Measurements from ENCODE around the gene TSPAN9.

Gene TSPAN9

DNA sequence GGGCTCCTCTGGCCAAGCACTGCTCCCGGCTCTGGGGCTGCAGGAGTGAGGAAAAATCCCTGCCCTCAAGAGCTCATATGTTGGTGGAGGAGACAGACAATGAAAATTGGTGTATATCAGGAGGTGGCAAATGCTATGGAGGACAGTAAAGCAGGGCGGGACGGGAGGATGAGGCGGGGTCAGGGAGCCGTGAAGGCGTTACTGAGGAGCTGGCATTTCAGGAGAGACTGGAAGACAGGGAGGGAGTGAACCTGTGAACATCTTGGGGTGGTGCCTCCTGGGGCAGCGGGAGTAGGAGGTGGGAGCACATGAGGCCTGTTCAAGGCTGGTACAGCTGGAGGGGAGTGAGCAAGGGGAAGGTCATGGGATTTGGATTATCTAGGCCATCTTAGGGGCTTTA is 26.6 kb downstream of the TSPAN9 start:
- FAIRE-seq = no peak

DNA sequence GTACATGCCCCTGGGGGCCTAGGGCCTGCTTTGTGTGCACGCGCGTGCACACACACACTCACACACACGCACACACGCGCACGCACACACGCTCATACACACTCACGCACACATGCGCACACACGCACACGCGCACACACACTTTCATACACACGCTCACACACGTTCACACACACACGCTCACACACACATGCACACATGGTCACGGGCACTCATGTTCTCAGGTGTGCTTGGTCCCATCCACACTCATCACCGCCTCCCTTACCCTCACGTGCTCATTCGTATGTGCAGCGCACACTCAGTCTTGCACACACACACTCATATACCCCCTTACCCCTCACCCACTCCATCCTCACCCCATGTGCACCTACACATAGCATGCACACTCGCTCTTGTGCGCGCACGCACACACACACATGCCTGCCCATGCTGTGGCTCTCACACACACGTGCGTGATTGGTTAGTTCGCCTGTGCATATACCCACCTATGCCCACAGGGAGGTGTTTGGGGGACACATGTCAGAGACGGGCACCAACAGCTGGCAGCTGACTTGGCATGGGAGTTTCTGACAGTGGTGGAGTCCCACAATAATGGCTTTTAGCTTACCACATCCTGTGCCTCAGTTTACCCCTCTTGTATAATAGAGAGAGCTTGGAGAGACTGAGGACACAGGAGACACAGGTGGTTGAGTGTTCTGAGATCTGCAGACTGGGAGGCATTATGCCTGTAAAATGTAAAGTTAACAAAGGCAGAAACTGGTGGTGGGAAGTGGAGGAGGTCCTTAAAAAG is 28.7 kb downstream of the TSPAN9 start:
- FAIRE-seq = no peak

DNA sequence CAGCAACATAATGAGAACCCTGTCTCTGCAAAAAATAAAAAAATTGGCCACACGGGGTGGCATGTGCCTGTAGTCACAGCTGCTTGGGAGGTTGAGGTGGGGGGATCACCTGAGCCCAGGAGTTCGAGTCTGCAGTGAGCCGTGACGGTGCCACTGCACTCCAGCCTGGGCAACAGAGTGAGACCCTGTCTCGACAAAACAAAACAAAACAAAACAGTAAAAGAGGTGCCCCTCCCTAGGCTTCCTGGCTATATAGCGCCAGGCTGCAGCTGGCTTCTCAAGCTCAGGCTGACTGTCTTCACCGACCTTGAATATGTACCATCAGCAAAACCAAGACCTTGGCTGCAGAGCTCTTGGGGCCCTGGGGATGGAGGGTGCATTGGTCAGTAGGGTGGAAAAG is 29.4 kb downstream of the TSPAN9 start:
- no peak for FAIRE-seq

DNA sequence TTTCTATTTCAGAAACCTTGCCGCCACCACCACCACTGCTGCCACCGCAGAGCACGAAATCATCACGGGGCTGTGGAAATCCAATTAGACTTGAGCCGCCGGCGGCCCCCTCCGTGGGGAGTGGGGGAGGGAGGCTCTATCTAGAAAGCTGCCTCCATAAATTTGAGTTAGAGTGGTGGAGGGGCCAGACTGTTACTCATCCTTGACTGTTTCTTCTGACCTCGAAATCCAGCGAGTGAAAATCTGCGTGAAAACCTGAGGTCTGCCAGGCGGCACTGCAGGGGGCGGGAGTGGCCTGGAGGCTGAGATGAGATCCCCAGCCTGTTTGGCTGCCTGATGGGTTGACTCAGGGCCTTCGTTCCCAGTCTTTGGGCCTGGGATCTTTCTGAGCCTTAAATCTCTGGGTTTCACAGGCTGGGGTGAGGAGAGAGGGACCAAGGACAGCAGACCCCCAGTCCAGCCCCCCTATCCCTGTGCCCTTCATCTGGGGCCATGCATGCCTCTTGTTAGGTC is 29.9 kb downstream of the TSPAN9 start:
- FAIRE-seq = no peak

DNA sequence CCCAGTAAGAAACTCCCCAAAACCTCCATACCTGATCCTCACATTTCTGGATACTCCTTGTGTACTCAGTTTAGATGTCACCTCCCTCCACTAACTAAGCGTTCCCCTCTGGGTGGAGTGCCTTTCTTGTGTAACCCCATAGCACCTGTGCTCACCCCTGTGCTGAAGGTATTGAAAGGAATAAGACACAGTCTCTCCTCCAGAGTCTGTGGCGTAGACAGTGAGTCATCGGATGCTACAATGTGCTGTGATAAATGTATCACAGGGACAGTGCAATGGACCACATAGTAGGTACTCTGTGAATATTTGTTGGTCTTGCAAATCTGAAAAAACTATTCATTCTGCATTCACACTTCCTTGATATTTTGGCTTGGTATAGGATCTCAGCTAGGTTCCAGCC is 30.8 kb downstream of the TSPAN9 start:
- no peak for FAIRE-seq

DNA sequence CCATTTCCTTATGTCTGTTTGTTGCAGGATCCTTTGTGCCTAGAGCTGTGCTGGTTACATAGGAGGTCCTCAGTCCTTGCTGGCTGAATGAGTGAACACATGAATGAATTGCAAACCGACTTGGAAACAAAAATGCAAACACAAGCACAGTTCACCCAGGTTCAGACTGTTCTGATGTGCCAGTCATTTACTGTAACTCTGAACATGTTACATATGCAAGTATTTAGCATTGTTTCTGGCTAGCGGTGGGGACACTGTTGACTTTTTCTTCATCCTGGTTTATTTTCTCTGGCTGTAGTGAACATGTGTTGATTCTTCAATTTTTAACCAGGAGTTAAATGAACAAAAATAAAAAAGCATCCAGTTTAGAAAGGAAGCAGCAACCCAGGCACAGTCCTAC is 33.4 kb downstream of the TSPAN9 start:
- no peak for FAIRE-seq

DNA sequence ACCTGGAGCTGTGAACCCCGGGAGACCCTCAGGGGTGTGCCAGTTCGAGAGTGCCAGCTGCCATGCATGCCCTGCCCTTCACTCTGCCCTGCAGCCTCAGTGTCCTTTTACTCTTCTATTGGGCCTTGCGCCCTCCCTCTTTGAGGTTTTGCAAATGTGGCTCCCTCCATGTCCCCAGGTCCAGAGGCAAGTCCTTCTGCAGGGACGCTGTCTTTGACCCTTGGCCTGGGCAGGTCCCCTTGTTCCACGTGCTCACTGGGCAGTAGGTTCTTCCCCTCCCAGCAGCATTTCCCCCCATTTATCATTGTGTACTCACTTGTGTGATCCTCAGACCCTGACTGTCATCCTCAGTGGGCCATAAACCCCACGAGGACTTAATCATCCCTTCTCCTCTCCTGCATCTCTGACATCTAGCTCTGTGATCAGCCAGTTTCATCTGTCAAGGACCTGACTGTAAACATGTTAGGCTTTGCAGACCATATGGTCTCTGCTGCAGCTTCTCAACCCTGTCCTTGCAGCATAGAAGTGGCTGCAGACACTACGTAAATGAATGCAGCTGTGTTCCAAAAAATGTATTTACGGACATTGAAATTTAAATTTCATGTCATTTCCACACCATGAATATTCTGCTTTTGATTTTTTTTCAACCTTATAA is 36.6 kb downstream of the TSPAN9 start:
- no peak for FAIRE-seq

DNA sequence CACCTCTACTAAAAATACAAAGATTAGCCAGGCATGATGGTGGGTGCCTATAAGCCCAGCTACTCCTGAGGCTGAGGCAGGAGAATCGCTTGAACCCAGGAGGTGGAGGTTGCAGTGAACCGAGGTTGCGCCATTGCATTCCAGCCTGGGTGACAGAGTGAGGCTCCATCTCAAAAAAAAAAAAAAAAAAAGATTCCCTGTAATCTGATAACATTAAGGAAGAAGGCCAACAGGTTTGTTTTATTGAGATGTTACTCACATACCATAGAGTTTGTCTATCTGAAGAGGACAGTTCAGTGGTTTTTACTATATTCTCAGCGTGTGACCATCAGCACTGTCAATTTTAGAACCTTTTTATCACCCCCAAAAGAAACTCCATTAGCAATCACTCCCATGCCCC is 37.5 kb downstream of the TSPAN9 start:
- no peak for FAIRE-seq

DNA sequence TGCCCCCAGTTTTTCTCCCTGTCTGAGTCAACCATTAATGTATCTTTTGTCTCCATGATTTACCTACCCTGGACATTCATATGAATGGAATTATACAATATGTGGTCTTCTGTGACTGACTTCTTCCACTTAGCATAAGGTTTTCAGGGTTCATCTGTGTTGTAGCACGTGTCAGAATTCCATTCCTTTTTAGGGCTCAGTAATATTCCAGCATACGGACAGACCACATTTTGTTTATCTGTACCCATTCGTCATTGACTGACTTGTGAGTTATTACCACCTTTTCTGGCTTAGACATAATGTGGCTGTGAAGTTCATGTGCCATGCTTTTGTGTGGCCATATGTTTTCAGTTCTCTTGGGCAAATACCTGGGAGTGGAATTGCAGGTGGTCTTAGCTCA is 37.9 kb downstream of the TSPAN9 start:
- FAIRE-seq = no peak

DNA sequence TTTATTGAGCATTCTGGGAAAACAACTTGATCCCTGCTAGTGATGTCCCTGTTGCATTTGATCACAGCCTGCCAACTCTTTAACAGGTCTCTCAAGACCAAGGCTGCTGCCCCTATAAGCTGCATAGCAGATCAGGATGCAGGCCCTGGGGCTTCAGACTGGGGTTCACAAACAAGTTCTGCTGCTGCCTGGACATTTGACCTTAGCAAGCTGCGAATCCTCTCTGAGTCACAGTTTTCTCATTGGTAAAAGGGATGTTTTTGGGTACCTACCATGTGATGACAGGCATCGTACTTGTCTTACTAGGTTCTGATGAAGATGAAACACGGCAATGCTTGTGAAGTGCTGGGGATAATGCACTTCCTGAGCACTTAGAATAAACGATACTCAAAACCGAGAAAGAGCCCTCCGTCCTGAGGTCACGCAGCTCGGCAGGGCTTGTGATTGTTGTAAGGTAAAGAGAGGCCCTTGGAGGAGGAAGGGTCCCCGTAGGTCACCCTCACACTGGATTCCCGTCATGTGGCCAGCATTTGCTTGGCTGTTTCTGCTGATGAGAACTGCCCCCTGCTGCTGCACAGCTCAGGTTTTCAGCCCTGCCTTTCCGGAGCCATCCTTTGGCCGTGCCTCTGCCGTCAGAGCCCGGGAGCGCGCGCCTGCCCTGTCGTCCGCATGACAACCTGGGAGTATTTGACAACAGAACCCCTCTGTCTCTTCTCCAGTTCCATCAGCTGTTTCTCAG is 39.1 kb downstream of the TSPAN9 start:
- no peak for FAIRE-seq

DNA sequence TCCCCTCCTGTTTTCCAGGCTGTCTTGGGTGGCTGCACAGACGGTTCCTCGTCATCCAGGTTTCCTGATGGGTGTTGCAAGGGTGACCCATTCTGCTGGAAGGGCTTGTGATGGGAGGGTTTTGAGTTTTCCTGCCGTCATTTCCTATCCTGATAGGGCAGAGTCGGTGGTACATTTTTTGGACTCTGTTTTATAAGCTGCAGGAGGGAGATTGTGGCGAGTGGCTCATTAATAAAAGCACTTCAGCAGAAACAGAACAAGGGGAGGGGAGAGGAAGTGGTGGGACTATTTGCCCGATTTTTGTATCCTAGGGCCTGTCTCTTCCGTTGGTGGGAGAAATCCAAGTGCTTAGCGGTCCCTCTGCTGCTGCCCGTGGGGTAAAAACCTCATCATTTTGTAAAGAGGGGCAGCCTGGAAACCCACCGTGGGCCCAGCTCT is 40.0 kb downstream of the TSPAN9 start:
- FAIRE-seq = no peak

DNA sequence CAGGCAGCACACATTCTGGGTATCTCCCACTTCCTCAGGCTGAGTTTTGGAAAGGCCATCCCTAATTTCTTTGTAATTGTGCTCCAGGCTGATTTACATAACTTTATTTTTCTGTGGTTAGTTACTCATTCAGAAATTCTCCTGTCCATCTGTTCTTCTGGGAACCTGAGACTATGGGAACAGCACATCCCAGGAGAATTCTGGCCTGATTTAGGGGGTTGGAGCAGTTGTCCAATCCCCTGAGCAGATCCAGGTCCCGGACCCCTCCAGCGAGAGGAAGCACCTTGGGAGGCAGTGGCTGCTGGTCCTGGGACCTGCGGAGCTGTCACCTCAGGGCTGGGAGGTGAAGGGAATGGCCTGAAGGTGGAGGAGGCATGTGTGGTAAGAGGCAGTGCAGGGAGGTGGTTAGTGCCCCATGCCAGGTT is 40.4 kb downstream of the TSPAN9 start:
- no peak for FAIRE-seq

DNA sequence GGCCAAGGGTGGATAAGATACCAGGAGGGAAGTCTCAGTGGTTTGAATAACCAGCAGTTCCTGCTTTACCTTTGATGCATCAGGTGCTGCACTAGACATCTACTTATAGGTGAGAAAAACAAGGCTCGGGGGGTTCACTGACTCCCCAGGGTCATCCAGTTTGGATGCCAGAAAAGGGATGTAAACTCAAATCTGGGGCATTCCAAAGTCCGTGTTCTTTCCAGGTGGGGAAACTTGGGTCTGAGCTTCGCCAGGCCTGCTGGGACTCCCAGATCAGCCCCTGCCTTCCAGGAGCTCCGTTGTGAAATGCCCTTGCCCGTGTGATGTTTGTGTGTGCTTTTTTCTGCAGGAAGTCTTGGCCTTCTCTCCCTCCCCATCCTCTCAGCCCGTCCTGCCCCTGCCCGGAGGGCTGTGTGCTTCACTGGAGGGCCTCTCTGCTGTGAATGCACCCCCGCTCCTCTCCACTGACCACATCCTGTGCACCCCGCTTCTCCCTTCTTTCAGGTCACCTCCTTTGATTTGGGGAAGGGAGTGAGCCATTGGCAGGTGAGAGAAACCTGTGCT is 42.1 kb downstream of the TSPAN9 start:
- FAIRE-seq = no peak

DNA sequence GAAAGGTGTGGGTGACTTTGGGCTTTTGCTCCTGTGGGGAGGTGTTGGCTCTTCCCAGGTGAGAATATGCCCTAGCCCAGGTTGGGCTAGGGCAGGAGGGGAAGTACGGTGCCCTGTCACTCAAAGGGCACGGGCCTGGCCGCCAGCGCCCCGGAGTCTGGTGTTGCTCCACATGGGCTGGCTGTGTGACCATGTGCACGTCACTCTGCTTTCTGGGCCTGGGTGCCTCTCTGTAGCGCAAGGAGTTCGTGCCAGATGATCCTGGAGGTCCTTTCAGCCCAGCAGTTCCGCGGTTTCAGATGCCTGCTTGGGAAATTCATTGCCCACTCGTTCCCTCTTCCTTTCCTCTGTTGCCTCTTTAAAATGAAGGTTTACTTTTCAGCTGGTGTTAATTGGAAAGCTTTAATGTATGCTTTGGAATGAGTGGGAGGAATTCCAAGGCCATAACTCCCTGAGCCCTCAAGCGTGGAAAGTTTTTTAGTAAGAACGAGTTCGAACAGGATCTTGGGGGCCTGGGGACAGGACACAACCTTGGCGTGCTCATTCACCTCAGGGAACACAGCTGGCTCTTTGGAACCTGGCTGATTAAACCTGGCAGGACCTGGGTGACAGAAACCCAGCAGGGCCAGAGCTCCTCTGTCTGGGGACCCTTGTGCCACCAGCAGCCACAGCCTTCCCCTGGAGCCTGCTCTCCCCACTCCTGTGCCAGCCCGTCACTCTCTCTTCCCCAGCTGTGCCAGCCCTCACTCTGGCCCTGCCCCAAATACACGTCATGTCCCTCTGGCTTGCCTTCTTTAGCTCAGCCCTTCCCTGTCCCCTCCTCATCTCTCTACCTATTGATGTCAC is 42.8 kb downstream of the TSPAN9 start:
- FAIRE-seq = no peak

DNA sequence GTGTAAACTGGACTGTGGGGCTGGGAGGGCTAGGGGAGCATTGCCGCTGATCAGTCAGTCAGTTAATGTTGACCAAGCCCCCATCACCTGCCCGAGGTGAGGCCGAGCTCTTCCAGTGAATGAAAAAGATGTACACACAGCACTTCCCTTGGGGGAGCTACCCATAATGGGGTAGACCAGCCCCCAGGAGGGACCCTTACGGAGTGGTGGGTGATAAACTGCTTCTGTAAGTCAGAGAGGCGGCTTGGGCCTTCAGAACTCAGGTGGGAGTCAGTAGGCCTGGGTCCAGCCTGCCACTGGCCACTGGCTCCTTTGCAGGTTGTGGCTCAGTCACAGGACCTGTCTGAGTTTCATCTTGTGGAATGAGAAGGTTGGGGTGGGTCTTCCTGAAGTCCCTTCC is 43.5 kb downstream of the TSPAN9 start:
- FAIRE-seq = no peak

DNA sequence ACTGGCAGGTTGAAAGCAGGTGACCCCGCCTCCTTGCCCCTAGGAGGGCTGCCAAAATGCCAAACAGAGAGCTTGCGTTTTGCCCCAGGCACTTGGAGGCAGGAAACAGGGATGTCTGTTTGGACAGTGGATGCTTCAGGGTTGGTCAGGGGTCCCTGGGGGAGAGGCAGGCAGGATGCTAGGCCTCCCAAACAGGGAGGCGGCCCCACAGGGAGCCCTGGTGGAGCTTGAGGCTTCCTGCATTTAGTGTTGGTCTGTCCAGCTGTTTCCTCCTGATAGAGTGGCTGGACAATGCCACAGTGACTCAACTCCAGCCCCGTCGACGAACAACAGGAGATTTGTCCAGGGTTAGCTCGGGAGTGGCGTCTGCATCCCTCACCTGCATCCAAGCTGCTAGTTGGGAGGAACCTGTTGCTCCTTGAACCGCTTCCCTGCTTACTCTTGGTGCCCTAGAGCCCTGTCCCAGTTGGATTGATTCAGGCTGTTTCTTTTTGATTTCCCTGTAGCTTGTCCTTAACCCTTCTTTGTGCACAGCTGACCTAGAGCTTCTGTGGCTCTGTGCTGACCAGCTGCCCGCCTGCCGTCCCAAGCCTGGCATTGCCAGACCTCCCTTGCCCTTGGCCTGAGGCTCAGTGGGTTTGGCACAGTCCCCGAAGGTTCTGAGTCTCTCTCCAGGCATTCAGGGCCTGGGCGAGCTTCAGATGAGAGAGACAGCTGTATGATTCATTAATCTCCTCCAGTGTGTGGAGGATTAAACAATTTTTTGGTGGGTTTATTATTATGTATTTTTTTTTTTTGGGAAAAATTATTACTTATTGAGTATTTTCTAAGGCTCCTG is 45.9 kb downstream of the TSPAN9 start:
- no peak for FAIRE-seq

DNA sequence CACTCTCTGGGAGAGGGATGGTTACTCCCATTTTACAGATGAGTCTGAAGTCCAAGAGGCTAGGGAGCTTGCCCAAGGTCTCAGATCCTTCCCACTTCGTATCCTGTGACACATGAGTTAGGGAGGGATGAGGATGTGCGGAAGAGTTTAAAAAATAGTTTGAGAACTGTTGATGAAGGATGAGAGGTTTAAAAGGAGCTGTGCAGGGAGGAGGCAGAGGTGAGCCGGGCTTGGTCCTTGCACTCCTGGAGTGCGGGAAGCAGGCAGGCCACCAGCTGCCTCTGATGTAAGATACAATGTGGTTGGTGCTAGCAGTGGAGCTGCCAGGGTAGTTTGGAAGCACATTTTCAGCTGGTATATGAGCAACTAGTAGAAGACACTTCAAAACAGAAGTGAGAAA is 46.5 kb downstream of the TSPAN9 start:
- no peak for FAIRE-seq

DNA sequence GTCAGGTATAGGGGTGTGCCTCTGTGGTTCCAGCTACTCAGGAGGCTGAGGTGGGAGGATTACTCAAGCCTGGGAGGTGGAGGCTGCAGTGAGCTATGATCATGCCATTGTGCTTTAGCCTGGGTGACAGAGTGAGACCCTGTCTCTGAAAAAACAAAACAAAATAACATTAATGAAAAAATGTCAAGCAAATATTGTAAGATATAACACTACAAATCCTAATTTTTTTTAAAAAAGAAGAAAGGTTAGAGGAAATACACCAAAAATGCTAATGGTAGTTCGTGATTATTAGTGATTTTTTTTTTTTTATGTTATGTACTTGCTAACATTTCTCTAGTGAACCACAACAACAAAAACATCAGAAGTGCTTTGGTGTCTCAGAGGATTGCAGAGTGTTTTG is 47.7 kb downstream of the TSPAN9 start:
- no peak for FAIRE-seq

DNA sequence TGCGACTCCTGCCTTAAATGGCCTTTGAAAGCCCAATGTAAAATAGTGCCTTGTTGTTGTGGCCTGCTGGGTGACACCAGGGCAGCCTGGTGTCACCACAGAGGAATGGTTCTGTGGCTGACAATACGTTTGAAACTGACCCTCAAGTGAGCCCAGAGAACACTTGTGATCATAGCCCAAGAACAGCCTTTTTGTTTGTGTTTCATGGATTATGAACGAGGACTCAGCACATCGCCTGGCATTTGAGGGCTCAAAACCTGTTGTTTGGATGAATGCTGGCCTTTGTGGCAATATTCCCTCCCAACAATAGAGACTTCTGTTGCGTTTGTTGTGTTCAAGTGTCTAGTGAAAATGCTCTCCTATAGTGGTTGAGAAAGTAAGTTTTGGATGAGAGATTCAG is 48.5 kb downstream of the TSPAN9 start:
- FAIRE-seq = no peak

DNA sequence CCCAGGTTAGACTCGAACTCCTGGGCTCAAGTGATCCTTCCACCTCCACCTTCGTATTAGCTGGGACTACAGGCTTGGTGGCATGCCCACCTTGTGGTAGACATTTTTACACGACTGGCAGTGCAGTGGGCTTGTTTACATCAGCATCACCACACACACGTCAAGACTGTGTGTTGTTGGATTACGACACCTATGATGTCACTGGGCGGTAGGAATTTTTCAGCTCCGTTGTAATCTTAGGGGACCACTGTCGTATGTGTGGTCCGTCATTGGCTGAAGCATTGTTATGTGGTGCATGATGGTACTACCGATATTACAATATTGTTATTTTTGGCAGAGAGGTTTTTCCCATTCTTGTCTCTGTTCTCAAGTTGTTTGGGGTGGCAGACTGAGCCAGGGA is 50.7 kb downstream of the TSPAN9 start:
- FAIRE-seq = no peak

DNA sequence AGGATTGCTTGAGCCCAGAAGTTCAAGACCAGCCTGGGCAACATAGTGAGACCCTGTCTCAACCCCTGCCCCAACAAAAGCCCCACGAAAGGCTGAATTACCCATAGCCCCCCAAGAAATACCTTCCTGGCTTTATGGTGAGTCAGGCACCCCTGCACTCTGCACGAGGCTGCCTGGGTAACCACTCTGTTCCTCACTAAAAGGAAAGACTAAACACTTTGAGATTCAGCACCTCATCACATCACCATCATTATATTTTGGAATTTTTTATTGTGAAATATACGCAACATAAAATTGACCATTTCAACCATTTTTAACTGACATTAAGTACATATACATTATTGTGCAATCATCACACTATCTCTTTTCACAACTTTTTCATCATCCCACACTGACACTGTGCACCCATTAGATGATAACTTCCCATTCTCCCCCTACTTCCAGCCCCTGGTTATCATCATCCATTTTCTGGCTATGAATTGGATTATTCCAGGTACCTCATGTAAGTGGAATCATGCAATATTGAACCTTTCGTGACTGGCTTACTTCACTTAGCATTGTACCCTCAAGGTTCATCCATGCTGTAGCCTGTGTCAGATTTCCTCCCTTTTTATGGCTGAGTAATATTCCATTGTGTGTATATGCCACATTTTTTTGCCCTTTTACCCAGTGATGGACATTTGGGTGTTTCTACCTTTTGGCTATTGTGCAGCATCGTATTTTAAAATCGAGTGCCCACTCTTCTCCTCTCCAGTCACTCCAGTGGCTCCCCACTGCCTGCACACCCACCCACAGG is 51.5 kb downstream of the TSPAN9 start:
- no peak for FAIRE-seq
